Measurements from ENCODE around the gene CPNE5. TPM values are rescaled to one million over a fixed set of nuclear protein-coding genes. Genes with fewer than 3 reads are reported as not detected.

The CPNE5 gene
- total RNA-seq, 6 experiments from 2014 or later: 0.12 to 0.37 (median 0.26) TPM; not detected in 2

DNA sequence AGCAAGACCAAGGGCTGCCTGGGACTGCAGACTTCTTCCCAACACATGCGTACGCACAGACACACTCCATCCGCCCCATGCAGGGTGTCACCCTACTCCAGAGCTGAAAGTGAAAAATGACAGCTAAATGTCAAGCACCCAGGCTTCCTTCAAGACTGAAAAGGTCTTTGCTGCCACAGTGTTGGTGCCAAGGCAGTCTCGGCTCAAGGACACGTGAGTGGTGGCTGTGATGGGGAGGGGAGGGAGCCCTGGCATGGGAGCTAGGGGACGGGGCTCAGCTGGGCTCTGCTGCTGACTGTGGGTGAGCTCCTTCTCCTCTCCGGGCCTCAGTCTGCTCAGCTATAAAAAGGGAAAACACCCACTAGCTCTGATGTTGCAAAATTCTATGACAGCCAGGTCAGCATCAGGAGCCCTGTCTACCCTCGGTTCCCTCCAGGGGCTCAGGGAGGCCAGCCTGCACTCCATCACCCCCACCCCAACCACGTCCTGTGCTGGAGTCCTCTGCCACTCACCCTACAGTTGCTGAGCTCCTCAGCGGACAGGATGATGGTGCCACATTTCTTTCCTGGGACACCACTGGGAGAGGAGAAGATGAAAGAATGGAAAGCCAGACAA lies 47.6 kb downstream of the CPNE5 start:
- no peak overlapping the region for H3K4me3 Mint-ChIP-seq
- H3K9me3 Mint-ChIP-seq: no peaks in the 10 kb centered on the region
- H3K27me3 Mint-ChIP-seq (ENCODE audit: insufficient read depth): peaks cover 45% of the 10 kb centered on the region
- H3K4me1 Mint-ChIP-seq (ENCODE audit: low read depth): peaks cover 16% of the 10 kb centered on the region
- H3K36me3 Mint-ChIP-seq (ENCODE audit: low read depth): no peaks in the 10 kb centered on the region
- no peak overlapping the region for H3K27ac Mint-ChIP-seq
- TF ChIP-seq, protein P1, sequence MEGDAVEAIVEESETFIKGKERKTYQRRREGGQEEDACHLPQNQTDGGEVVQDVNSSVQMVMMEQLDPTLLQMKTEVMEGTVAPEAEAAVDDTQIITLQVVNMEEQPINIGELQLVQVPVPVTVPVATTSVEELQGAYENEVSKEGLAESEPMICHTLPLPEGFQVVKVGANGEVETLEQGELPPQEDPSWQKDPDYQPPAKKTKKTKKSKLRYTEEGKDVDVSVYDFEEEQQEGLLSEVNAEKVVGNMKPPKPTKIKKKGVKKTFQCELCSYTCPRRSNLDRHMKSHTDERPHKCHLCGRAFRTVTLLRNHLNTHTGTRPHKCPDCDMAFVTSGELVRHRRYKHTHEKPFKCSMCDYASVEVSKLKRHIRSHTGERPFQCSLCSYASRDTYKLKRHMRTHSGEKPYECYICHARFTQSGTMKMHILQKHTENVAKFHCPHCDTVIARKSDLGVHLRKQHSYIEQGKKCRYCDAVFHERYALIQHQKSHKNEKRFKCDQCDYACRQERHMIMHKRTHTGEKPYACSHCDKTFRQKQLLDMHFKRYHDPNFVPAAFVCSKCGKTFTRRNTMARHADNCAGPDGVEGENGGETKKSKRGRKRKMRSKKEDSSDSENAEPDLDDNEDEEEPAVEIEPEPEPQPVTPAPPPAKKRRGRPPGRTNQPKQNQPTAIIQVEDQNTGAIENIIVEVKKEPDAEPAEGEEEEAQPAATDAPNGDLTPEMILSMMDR (IDR thresholded peaks at IDR 0.05): no peak
- no peak for DNase-seq

DNA sequence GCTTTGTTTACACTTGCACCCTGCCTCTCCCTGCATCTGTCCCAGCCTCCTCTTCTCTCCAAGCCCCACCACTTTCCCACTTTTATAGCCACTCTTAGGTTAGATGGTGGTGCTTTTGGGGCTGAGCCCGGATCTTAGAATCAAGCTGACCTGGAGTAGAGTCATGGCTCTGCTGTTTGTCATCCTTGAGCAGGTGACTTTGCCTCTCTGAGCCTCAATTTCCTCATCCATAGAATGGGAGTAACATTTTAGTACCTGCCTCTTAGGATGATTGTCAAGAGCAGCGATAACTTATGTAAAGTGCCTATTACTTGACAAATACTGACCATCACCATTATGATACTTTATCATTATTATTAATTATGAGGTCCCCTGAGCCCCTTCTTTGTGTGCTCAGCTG lies 48.2 kb downstream of the CPNE5 start:
- Mint-ChIP-seq H3K27ac (no peak overlapping the region), H3K9me3 (no peaks in the 10 kb centered on the region), H3K4me3 (no peak overlapping the region), H3K27me3 (ENCODE audit: insufficient read depth) (peaks cover 45% of the 10 kb centered on the region), H3K4me1 (ENCODE audit: low read depth) (peaks cover 16% of the 10 kb centered on the region), H3K36me3 (ENCODE audit: low read depth) (no peaks in the 10 kb centered on the region)
- TF ChIP-seq, protein P1 (IDR thresholded peaks at IDR 0.05): no peak
- DNase-seq: no peak

DNA sequence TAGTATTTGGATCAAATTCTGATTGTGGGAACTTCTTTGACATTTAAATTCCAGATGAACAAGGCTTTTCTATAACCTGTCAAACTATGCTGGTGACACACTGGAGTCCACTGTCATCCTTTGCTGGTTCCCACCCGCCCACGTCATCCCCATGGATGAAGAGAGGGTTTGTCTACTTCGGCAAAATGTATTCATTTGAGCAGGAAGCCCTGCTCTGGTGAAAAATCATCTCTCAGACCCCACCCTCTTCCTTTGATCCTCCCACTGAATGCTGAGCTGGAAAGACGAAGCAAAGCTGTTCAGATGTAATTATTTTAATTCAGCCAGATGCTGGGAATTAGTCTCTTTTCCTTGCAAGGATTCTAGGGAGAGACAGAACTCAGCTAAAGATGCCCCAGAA lies 50.5 kb downstream of the CPNE5 start:
- peaks cover 38% of the 10 kb centered on the region for H3K27me3 Mint-ChIP-seq (ENCODE audit: insufficient read depth)
- H3K36me3 Mint-ChIP-seq (ENCODE audit: low read depth): no peaks in the 10 kb centered on the region
- no peaks in the 10 kb centered on the region for H3K9me3 Mint-ChIP-seq
- no peak overlapping the region for H3K27ac Mint-ChIP-seq
- peaks cover 16% of the 10 kb centered on the region for H3K4me1 Mint-ChIP-seq (ENCODE audit: low read depth)
- no peak overlapping the region for H3K4me3 Mint-ChIP-seq
- TF ChIP-seq, protein P1 (IDR thresholded peaks at IDR 0.05): no peak
- no peak for DNase-seq

DNA sequence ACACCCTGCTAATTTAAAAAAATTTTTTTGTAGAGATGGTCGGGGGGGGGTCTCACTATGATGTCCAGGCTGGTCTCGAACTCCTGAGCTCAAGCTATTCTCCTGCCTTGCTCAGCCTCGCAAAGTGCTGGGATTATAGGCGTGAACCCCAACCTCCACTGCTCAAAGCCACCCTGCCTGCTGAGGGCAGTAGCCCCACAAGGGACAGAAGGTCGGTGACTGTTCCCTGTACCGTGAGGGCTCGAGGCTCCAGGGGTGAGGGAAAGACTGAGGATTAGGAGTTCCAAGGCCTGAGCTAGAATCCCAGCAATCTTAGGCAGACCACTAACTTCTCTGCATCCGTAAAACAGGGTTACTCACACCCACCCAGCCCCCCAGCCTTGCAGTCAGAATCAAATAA lies 51.1 kb downstream of the CPNE5 start:
- H3K36me3 Mint-ChIP-seq (ENCODE audit: low read depth): no peaks in the 10 kb centered on the region
- no peak overlapping the region for H3K27ac Mint-ChIP-seq
- peaks cover 16% of the 10 kb centered on the region for H3K4me1 Mint-ChIP-seq (ENCODE audit: low read depth)
- TF ChIP-seq, protein P1 (IDR thresholded peaks at IDR 0.05): no peak
- H3K4me3 Mint-ChIP-seq: no peak overlapping the region
- no peak for DNase-seq
- no peaks in the 10 kb centered on the region for H3K9me3 Mint-ChIP-seq
- peaks cover 32% of the 10 kb centered on the region for H3K27me3 Mint-ChIP-seq (ENCODE audit: insufficient read depth)

DNA sequence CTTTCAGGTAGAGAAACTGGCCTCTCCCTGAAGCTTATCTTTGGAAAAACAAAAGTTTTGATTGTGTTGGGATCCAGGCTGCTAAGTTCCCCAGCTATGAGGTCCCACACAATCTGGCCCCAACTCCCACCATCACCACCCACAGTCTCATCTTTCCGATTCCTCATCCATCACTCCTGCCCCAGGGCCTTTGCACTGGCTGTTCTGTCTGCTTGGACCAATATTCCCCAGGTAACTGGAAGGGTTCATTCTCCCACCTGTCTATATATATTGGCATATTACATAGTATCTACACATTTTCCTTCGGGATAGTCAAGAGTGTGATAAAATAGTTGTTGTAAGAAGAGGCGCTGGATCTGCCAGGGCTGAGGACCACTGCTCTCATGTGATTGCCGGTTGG lies 52.0 kb downstream of the CPNE5 start:
- no peak overlapping the region for H3K4me3 Mint-ChIP-seq
- no peak overlapping the region for H3K27ac Mint-ChIP-seq
- H3K4me1 Mint-ChIP-seq (ENCODE audit: low read depth): peaks cover 16% of the 10 kb centered on the region
- TF ChIP-seq, protein P1 (IDR thresholded peaks at IDR 0.05): no peak
- H3K9me3 Mint-ChIP-seq: no peaks in the 10 kb centered on the region
- H3K36me3 Mint-ChIP-seq (ENCODE audit: low read depth): no peaks in the 10 kb centered on the region
- peaks cover 27% of the 10 kb centered on the region for H3K27me3 Mint-ChIP-seq (ENCODE audit: insufficient read depth)
- DNase-seq: no peak
